GM12875 (cell line): Measurements from ENCODE around the gene ZNF260.
A peak's percentile ranks its signal among the peaks of the same experiment; 100 is the strongest.

ENCODE experiments used
- H3K4me3 ChIP-seq: one replicate; pipeline ENCODE4 v1.5.1; 2011; ENCODE audit warnings: low read depth, low read length, control low read depth
- CTCF ChIP-seq: IDR thresholded peaks from 2 replicates; pipeline ENCODE4 v1.5.1; 2011; ENCODE audit warnings: low read depth, mild to moderate bottlenecking, control low read depth, inconsistent platforms, low read length, moderate library complexity, borderline replicate concordance; ENCODE audit not compliant: insufficient read depth

ZNF260 gene

GRCh38 chr19:36564391-36564790 lies 36.3 kb upstream of the ZNF260 start:
- TF ChIP-seq CTCF = no peak
- H3K4me3 ChIP-seq = no peak overlapping the region

DNA sequence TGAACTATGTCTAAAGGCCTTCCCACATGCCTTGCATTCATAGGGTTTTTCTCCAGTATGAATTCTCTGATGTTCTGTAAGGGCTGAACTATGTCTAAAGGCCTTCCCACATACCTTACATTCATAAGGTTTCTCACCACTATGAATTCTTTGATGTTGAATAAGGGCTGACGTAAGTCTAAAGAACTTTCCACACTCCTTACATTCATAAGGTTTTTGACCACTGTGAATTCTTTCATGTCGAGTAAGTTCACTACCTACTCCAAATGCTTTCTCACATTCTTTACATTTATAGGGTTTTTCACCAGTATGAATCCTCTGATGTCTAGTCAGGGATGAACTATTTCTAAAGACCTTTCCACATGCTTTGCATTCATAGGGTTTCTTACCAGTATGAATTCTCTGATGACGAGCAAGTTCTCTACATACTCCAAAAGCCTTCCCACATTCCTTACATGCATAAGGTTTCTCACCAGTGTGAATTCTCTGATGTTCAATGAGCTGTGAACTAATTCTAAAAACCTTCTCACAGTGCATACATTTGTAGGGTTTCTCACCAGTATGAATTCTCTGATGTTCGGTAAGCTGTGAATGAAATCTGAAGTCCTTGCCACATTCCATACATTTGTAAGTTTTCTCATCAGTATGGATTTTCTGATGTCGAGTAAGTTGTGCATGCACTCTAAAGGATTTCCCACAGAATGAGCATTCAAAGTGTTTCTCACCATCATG lies 19.1 kb upstream of the ZNF260 start:
- H3K4me3 ChIP-seq = no peak overlapping the region
- TF ChIP-seq CTCF = no peak

- peak overlapping the region; percentile 57 for H3K4me3 ChIP-seq
- no peak for TF ChIP-seq CTCF
Measured at GRCh38 chr19:36528921-36529518, 949 bp upstream of the ZNF260 start.

- H3K4me3 ChIP-seq = peak overlapping the region; percentile 57
- no peak for TF ChIP-seq CTCF
Measured at GRCh38 chr19:36527873-36528193, 238 bp downstream of the ZNF260 start.

DNA sequence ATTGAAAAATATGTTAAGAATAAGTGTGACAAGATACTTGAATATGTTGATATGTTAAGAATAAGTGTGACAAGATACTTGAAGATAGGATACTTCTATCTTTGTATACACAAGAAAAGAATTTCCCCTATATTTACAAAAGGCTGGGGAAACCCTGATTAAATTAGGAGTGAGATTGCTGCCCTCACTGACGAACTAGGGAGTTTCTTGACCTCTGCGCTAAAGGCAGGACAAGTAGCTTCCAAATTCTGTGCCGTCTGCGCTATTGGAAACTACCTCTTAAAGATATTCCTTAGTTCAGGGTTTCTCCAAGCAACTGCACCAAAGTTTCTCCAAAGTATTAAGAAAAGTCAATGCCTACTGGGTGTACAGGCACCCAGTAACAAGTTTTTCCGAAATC lies 730 bp downstream of the ZNF260 start:
- TF ChIP-seq CTCF = no peak
- H3K4me3 ChIP-seq = peak overlapping the region; percentile 57

- no peak overlapping the region for H3K4me3 ChIP-seq
- TF ChIP-seq CTCF = no peak
Measured at GRCh38 chr19:36526581-36526980, 1.5 kb downstream of the ZNF260 start.

GRCh38 chr19:36524617-36525016 lies 3.5 kb downstream of the ZNF260 start:
- TF ChIP-seq CTCF = no peak
- no peak overlapping the region for H3K4me3 ChIP-seq
